HEK293 (cell line): ENCODE results near the gene CFAP53.

Experiments used
- CTCF ChIA-PET: fragments of 350-600 bp; formaldehyde crosslinking; extraction: SDS; loops from one replicate; lab custom pipeline; 2021; ENCODE audit warnings: antibody characterized with exemption; lab: Yijun Ruan, JAX
- POLR2A ChIA-PET: fragments of 300-600 bp; formaldehyde crosslinking; extraction: SDS; loops from one replicate; lab custom pipeline; 2020; ENCODE audit warnings: antibody characterized with exemption, inconsistent platforms; lab: Yijun Ruan, JAX
- H3K27ac ChIP-seq: fragments of 200-500 bp; sonication (Bioruptor generic); 2 replicates; pipeline ENCODE4 v1.5.1; 2014; ENCODE audit warnings: low read depth, low read length, control low read depth, inconsistent platforms; ENCODE audit errors: extremely low read depth
- H3K36me3 ChIP-seq, 2 experiments: fragments of 200-500 bp in 1 of 2; sonication (Bioruptor generic) in 1 of 2; 1 replicate in 1 of 2; 2 replicates in 1 of 2; pipeline ENCODE4 v1.5.1; 2014 to 2017; ENCODE audit warnings: inconsistent platforms in 2 of 2, low read length in 2 of 2; ENCODE audit not compliant: control insufficient read depth in 2 of 2, insufficient read depth in 1 of 2
- H3K4me1 ChIP-seq: fragments of 200-500 bp; sonication (Bioruptor generic); 2 replicates; pipeline ENCODE4 v1.5.1; 2014; ENCODE audit warnings: mild to moderate bottlenecking, low read length, inconsistent platforms; ENCODE audit not compliant: control insufficient read depth, insufficient read depth
- H3K4me3 ChIP-seq: 2 replicates; pipeline ENCODE4 v1.5.1; 2011; ENCODE audit warnings: low read depth, mild to moderate bottlenecking, control low read depth, low read length, moderate library complexity
- H3K9me3 ChIP-seq: fragments of 200-500 bp; sonication (Bioruptor generic); 2 replicates; pipeline ENCODE4 v1.5.1; 2014; ENCODE audit warnings: low read depth, low read length, inconsistent platforms; ENCODE audit not compliant: control insufficient read depth, insufficient read depth
- GLI4 ChIP-seq: fragments of 450-650 bp; formaldehyde crosslinking; IDR thresholded peaks from 2 replicates; pipeline ENCODE4 v1.5.1; 2016; ENCODE audit warnings: missing biosample characterization, missing genetic modification characterization
- KLF9 ChIP-seq: fragments of 450-650 bp; formaldehyde crosslinking; IDR thresholded peaks from 2 replicates; pipeline ENCODE4 v1.5.1; 2016; ENCODE audit warnings: missing biosample characterization, missing genetic modification characterization, low read depth
- OVOL3 ChIP-seq: fragments of 450-650 bp; formaldehyde crosslinking; IDR thresholded peaks from 2 replicates; pipeline ENCODE4 v1.5.1; 2016; ENCODE audit warnings: missing biosample characterization, missing genetic modification characterization
- PRDM10 ChIP-seq: fragments of 450-650 bp; formaldehyde crosslinking; IDR thresholded peaks from 2 replicates; pipeline ENCODE4 v1.5.1; 2016; ENCODE audit warnings: missing biosample characterization, missing genetic modification characterization
- REPIN1 ChIP-seq: fragments of 450-650 bp; formaldehyde crosslinking; IDR thresholded peaks from 2 replicates; pipeline ENCODE4 v1.5.1; 2017; ENCODE audit warnings: missing biosample characterization, missing genetic modification characterization, low read depth
- TSHZ1 ChIP-seq: fragments of 450-650 bp; formaldehyde crosslinking; IDR thresholded peaks from 2 replicates; pipeline ENCODE4 v1.5.1; 2016; ENCODE audit warnings: missing biosample characterization, missing genetic modification characterization, borderline replicate concordance
- ZBTB7A ChIP-seq: fragments of 450-650 bp; formaldehyde crosslinking; IDR thresholded peaks from 2 replicates; pipeline ENCODE4 v1.5.1; 2016; ENCODE audit warnings: low read depth, missing biosample characterization, missing genetic modification characterization
- ZNF16 ChIP-seq: fragments of 450-650 bp; formaldehyde crosslinking; IDR thresholded peaks from 2 replicates; pipeline ENCODE4 v1.5.1; 2016; ENCODE audit warnings: low read depth, missing biosample characterization, missing genetic modification characterization
- ZNF324 ChIP-seq: fragments of 450-650 bp; formaldehyde crosslinking; IDR thresholded peaks from 2 replicates; pipeline ENCODE4 v1.5.1; 2016; ENCODE audit warnings: missing biosample characterization, missing genetic modification characterization
- ZNF335 ChIP-seq: fragments of 450-650 bp; formaldehyde crosslinking; conservative IDR thresholded peaks from 2 replicates; pipeline ENCODE4 v1.5.1; 2016; ENCODE audit warnings: missing biosample characterization, missing genetic modification characterization
- ZNF423 ChIP-seq: fragments of 450-650 bp; formaldehyde crosslinking; IDR thresholded peaks from 2 replicates; pipeline ENCODE4 v1.5.1; 2016; ENCODE audit warnings: missing biosample characterization, missing genetic modification characterization
- ZNF514 ChIP-seq: fragments of 450-650 bp; formaldehyde crosslinking; IDR thresholded peaks from 2 replicates; pipeline ENCODE4 v1.5.1; 2016; ENCODE audit warnings: missing biosample characterization, missing genetic modification characterization
- ZNF530 ChIP-seq: fragments of 450-650 bp; formaldehyde crosslinking; IDR thresholded peaks from 2 replicates; pipeline ENCODE4 v1.5.1; 2016; ENCODE audit warnings: low read depth, missing biosample characterization, missing genetic modification characterization
- ZNF558 ChIP-seq: fragments of 450-650 bp; formaldehyde crosslinking; IDR thresholded peaks from 2 replicates; pipeline ENCODE4 v1.5.1; 2016; ENCODE audit warnings: missing biosample characterization, missing genetic modification characterization
- ZNF561 ChIP-seq: fragments of 450-650 bp; IDR thresholded peaks from 2 replicates; pipeline ENCODE4 v1.5.1; 2018; ENCODE audit warnings: missing biosample characterization, missing genetic modification characterization, borderline replicate concordance
- ZNF777 ChIP-seq: fragments of 450-650 bp; formaldehyde crosslinking; IDR thresholded peaks from 2 replicates; pipeline ENCODE4 v1.5.1; 2017; ENCODE audit warnings: missing biosample characterization, missing genetic modification characterization, borderline replicate concordance
- ZNF830 ChIP-seq: fragments of 450-650 bp; IDR thresholded peaks from 2 replicates; pipeline ENCODE4 v1.5.0; 2018; ENCODE audit warnings: missing biosample characterization, missing genetic modification characterization, low read depth, mild to moderate bottlenecking, moderate library complexity
- TF ChIP-seq, protein P1 (sequence below): fragments of 450-650 bp; formaldehyde crosslinking; IDR thresholded peaks from 2 replicates; pipeline ENCODE4 v1.5.1; 2016; ENCODE audit warnings: missing biosample characterization, missing genetic modification characterization
- TF ChIP-seq, protein P2 (sequence below): fragments of 450-650 bp; formaldehyde crosslinking; IDR thresholded peaks from 2 replicates; pipeline ENCODE4 v1.5.1; 2016; ENCODE audit warnings: missing biosample characterization, missing genetic modification characterization
- TF ChIP-seq, protein P3 (sequence below): fragments of 450-650 bp; formaldehyde crosslinking; IDR thresholded peaks from 2 replicates; pipeline ENCODE4 v1.5.1; 2016; ENCODE audit warnings: missing biosample characterization, missing genetic modification characterization

Gene CFAP53

DNA sequence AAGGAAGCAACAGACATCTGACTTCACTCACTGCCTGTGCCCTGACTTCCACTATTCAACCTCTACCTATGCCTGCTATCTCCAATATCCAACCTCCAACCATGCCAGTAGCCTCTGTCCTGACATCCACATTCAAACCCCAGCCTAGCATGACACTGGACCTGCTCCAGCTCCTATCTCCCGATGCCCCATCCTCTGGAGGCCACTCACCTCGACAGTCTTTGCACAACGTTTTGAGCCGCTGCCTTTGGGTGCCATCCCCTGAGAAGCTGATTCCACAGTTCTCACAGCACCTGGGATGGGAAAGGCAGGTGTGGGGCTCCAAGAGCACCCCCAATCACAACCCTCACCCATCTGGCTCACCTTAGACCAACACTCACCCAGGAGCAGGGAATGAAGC is 10.2 kb upstream of the CFAP53 start (continued):
- TF ChIP-seq TSHZ1 (tag by site-specific recombination), result no peak
- no peak for TF ChIP-seq ZNF561 (tag by site-specific recombination)
- TF ChIP-seq ZNF558, result no peak
- TF ChIP-seq ZNF324 (tag by site-specific recombination), result no peak
- no peak for TF ChIP-seq ZNF335
- no peak for TF ChIP-seq KLF9

- H3K4me3 ChIP-seq, result no peak overlapping the region
- TF ChIP-seq, protein P1, sequence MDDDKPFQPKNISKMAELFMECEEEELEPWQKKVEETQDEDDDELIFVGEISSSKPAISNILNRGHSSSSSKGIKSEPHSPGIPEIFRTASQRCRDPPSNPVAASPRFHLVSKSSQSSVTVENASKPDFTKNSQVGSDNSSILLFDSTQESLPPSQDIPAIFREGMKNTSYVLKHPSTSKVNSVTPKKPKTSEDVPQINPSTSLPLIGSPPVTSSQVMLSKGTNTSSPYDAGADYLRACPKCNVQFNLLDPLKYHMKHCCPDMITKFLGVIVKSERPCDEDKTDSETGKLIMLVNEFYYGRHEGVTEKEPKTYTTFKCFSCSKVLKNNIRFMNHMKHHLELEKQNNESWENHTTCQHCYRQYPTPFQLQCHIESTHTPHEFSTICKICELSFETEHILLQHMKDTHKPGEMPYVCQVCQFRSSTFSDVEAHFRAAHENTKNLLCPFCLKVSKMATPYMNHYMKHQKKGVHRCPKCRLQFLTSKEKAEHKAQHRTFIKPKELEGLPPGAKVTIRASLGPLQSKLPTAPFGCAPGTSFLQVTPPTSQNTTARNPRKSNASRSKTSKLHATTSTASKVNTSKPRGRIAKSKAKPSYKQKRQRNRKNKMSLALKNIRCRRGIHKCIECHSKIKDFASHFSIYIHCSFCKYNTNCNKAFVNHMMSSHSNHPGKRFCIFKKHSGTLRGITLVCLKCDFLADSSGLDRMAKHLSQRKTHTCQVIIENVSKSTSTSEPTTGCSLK, result no peak
- TF ChIP-seq REPIN1 (no peak), ZNF830 (tag by site-specific recombination) (no peak), GLI4 (tag by site-specific recombination) (no peak), ZNF777 (tag by site-specific recombination) (no peak)
- TF ChIP-seq, all 188 proteins: peak for 0
- no peak overlapping the region for H3K27ac ChIP-seq
- peaks cover 2% of the 10 kb centered on the region; the same call in 1 of the 2 replicates for H3K4me1 ChIP-seq
- peaks cover 39 to 89% of the 10 kb centered on the region in 2 experiments for H3K36me3 ChIP-seq
- CTCF ChIA-PET, result interaction anchor here (1.6 kb wide), 1 partner anchor 82 kb away, joined by 4 read pairs; no protein-coding TSS in a partner anchor
- no peaks in the 10 kb centered on the region for H3K9me3 ChIP-seq
- POLR2A ChIA-PET, result no interaction called here
Measured at GRCh38 chr18:50275503-50276036, 9.3 kb upstream of the CFAP53 start.

GRCh38 chr18:50274941-50275340 is 8.6 kb upstream of the CFAP53 start:
- H3K4me1 ChIP-seq, result no peaks in the 10 kb centered on the region
- H3K36me3 ChIP-seq, result peaks cover 39 to 95% of the 10 kb centered on the region in 2 experiments
- H3K27ac ChIP-seq, result no peak overlapping the region
- ChIA-PET CTCF (interaction anchor here (1.6 kb wide), 1 partner anchor 82 kb away, joined by 4 read pairs; no protein-coding TSS in a partner anchor), POLR2A (no interaction called here)
- H3K4me3 ChIP-seq, result no peak overlapping the region
- no peaks in the 10 kb centered on the region for H3K9me3 ChIP-seq
- TF ChIP-seq ZNF514 (tag by site-specific recombination) (no peak), ZNF530 (tag by site-specific recombination) (no peak), OVOL3 (no peak), PRDM10 (tag by site-specific recombination) (no peak), ZNF423 (no peak), ZNF324 (tag by site-specific recombination) (no peak), ZNF16 (tag by site-specific recombination) (no peak), ZBTB7A (tag by site-specific recombination) (no peak)
- TF ChIP-seq, protein P2, sequence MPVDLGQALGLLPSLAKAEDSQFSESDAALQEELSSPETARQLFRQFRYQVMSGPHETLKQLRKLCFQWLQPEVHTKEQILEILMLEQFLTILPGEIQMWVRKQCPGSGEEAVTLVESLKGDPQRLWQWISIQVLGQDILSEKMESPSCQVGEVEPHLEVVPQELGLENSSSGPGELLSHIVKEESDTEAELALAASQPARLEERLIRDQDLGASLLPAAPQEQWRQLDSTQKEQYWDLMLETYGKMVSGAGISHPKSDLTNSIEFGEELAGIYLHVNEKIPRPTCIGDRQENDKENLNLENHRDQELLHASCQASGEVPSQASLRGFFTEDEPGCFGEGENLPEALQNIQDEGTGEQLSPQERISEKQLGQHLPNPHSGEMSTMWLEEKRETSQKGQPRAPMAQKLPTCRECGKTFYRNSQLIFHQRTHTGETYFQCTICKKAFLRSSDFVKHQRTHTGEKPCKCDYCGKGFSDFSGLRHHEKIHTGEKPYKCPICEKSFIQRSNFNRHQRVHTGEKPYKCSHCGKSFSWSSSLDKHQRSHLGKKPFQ, result no peak
- TF ChIP-seq, protein P3, sequence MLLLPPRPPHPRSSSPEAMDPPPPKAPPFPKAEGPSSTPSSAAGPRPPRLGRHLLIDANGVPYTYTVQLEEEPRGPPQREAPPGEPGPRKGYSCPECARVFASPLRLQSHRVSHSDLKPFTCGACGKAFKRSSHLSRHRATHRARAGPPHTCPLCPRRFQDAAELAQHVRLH, result no peak
